Trophoblast cell (in vitro differentiated cells and primary cell): ENCODE measurements around the gene TMEM120B.

Experiments used
- DNase-seq, 2 donors: peaks; one replicate each; pipeline ENCODE4 v3.0.0-alpha.2; 2016
- H2AFZ ChIP-seq: 2 replicates; pipeline ENCODE4 v1.6.1; 2013; ENCODE audit warnings: low read length, moderate library complexity, mild to moderate bottlenecking; ENCODE audit not compliant: insufficient read depth, poor library complexity
- H2AK5ac ChIP-seq: 2 replicates; pipeline ENCODE4 v1.6.1; 2013; ENCODE audit warnings: mild to moderate bottlenecking, low read length
- H2BK120ac ChIP-seq: 2 replicates; pipeline ENCODE4 v1.6.1; 2013; ENCODE audit warnings: low read length, mild to moderate bottlenecking, moderate library complexity; ENCODE audit not compliant: insufficient read depth, poor library complexity
- H2BK12ac ChIP-seq: 2 replicates; pipeline ENCODE4 v1.6.1; 2013; ENCODE audit warnings: mild to moderate bottlenecking, low read length, moderate library complexity
- H2BK5ac ChIP-seq: 2 replicates; pipeline ENCODE4 v1.6.1; 2013; ENCODE audit warnings: low read length, low read depth, moderate library complexity, mild to moderate bottlenecking; ENCODE audit not compliant: poor library complexity
- H3K14ac ChIP-seq: 2 replicates; pipeline ENCODE4 v1.6.1; 2013; ENCODE audit warnings: mild to moderate bottlenecking, low read length
- H3K18ac ChIP-seq: 2 replicates; pipeline ENCODE4 v1.6.1; 2013; ENCODE audit warnings: mild to moderate bottlenecking, low read length
- H3K23ac ChIP-seq: 2 replicates; pipeline ENCODE4 v1.6.1; 2013; ENCODE audit warnings: low read length
- H3K27ac ChIP-seq: 2 replicates; pipeline ENCODE4 v1.5.1; 2013; ENCODE audit warnings: low read depth, mild to moderate bottlenecking, inconsistent platforms, low read length, moderate library complexity
- H3K27me3 ChIP-seq: 2 replicates; pipeline ENCODE4 v1.6.1; 2013; ENCODE audit warnings: inconsistent platforms, mild to moderate bottlenecking, low read length, moderate library complexity; ENCODE audit not compliant: insufficient read depth
- H3K36me3 ChIP-seq, 2 experiments: 1 replicate in 1 of 2; 2 replicates in 1 of 2; pipeline ENCODE4 v1.6.1; 2013; ENCODE audit warnings: low read length in 2 of 2, mild to moderate bottlenecking in 2 of 2, moderate library complexity in 1 of 2; ENCODE audit not compliant: insufficient read depth in 2 of 2, control insufficient read depth in 1 of 2
- H3K4ac ChIP-seq: 2 replicates; pipeline ENCODE4 v1.6.1; 2013; ENCODE audit warnings: low read depth, mild to moderate bottlenecking, low read length, moderate library complexity
- H3K4me1 ChIP-seq, 2 experiments: 1 replicate in 1 of 2; 2 replicates in 1 of 2; pipeline ENCODE4 v1.6.1; 2013; ENCODE audit warnings: low read length in 2 of 2, mild to moderate bottlenecking in 2 of 2, moderate library complexity in 1 of 2; ENCODE audit not compliant: insufficient read depth in 2 of 2, control insufficient read depth in 1 of 2
- H3K4me2 ChIP-seq: 2 replicates; pipeline ENCODE4 v1.6.1; 2013; ENCODE audit warnings: inconsistent platforms, mild to moderate bottlenecking, low read length, moderate library complexity
- H3K4me3 ChIP-seq: 2 replicates; pipeline ENCODE4 v1.5.1; 2013; ENCODE audit warnings: mild to moderate bottlenecking, low read depth, low read length, inconsistent platforms
- H3K79me1 ChIP-seq: one replicate; pipeline ENCODE4 v1.6.1; 2013; ENCODE audit warnings: low read length
- H3K79me2 ChIP-seq: 2 replicates; pipeline ENCODE4 v1.6.1; 2013; ENCODE audit warnings: low read length, mild to moderate bottlenecking; ENCODE audit not compliant: control insufficient read depth, insufficient read depth, poor library complexity
- H3K9ac ChIP-seq: 2 replicates; pipeline ENCODE4 v1.6.1; 2013; ENCODE audit warnings: mild to moderate bottlenecking, low read length
- H3K9me3 ChIP-seq: 2 replicates; pipeline ENCODE4 v1.6.1; 2013; ENCODE audit warnings: low read depth, mild to moderate bottlenecking, control low read depth, inconsistent platforms, low read length; ENCODE audit not compliant: insufficient read depth
- H4K12ac ChIP-seq: 2 replicates; pipeline ENCODE4 v1.6.1; 2013; ENCODE audit warnings: low read depth, mild to moderate bottlenecking, low read length, moderate library complexity
- H4K8ac ChIP-seq: 2 replicates; pipeline ENCODE4 v1.6.1; 2013; ENCODE audit warnings: low read depth, mild to moderate bottlenecking, low read length, moderate library complexity
- H4K91ac ChIP-seq: one replicate; pipeline ENCODE4 v1.6.1; 2013; ENCODE audit warnings: low read depth, mild to moderate bottlenecking, low read length, moderate library complexity
- WGBS: extraction: QIAGEN DNeasy Blood & Tissue Kit; methylation state at CpG from one replicate; pipeline ENCODE4 v1.1.7; 2013; ENCODE audit warnings: missing lambda C conversion rate; ENCODE audit not compliant: insufficient read length, insufficient coverage; ENCODE audit errors: extremely low coverage; 5-methylcytosine and 5-hydroxymethylcytosine counted together

Gene TMEM120B

DNA sequence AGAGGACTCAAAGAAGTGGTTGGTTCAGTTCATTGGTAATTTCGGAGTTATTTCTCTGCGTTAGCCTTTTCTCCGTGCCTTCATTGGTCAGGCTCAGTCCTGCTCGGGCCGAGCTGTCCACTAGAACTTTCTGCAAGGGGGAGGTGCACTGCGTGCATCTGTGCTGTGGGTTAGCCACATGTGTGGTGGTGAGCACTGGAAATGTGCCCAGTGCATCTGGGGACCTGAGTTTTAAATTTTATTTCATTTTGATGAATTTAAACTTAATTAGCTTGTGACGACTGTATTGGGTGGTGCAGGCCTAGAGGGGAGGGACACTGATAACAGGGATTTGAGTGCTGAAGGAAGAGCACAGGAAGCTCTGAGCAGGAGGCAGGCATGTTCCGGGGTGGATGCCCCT lies 115.8 kb downstream of the TMEM120B start:
- no peak overlapping the region for H4K8ac ChIP-seq
- no peak overlapping the region for H3K14ac ChIP-seq
- H3K9me3 ChIP-seq, result no peaks in the 10 kb centered on the region
- DNase-seq, result no peak
- H3K79me1 ChIP-seq, result no peaks in the 10 kb centered on the region
- H2BK12ac ChIP-seq, result no peak overlapping the region
- no peak overlapping the region for H3K18ac ChIP-seq
- no peak overlapping the region for H3K4me2 ChIP-seq
- no peaks in the 10 kb centered on the region for H3K27me3 ChIP-seq
- no peak overlapping the region for H3K9ac ChIP-seq
- no peak overlapping the region for H2BK120ac ChIP-seq
- H2AK5ac ChIP-seq, result no peak overlapping the region
- H4K12ac ChIP-seq, result no peak overlapping the region
- no peaks in the 10 kb centered on the region for H3K79me2 ChIP-seq
- H3K27ac ChIP-seq, result no peak overlapping the region
- no peak overlapping the region for H2BK5ac ChIP-seq
- no peak overlapping the region for H2AFZ ChIP-seq
- H3K4me1 ChIP-seq, result no peaks in the 10 kb centered on the region
- no peak overlapping the region for H4K91ac ChIP-seq
- H3K4ac ChIP-seq, result no peak overlapping the region
- H3K36me3 ChIP-seq, result peaks cover 60 to 71% of the 10 kb centered on the region in 2 experiments
- WGBS, result no CpG with 5 or more reads among the region's 8 CpGs
- no peak overlapping the region for H3K4me3 ChIP-seq
- no peak overlapping the region for H3K23ac ChIP-seq

DNA sequence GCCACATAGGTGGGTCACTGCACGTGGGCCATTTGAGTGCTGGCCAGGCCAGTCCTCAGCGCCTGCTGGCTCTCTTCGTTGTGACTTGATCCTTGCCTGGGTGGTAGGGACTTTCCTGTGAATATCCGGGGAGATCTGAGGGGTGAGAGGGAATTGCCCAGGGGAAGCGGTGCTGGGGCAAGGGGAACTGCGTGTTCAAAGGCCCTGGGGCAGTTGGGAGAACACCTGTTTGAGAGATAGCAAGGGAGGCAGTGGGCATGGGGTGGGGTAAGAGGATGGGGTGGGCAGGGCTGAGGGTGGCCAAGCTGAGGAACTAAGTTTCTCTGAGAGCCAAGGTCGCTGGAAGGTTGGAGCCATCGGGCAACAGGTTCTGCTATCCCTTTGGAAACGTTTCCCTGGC lies 116.3 kb downstream of the TMEM120B start:
- Histone ChIP-seq H3K79me1 (no peaks in the 10 kb centered on the region), H3K4me1 (no peaks in the 10 kb centered on the region), H3K36me3 (peaks cover 55 to 66% of the 10 kb centered on the region in 2 experiments), H3K23ac (no peak overlapping the region), H4K8ac (no peak overlapping the region), H2BK120ac (no peak overlapping the region), H3K4ac (no peak overlapping the region), H3K4me3 (no peak overlapping the region), H2AFZ (no peak overlapping the region), H3K14ac (no peak overlapping the region), H3K18ac (no peak overlapping the region), H2BK5ac (no peak overlapping the region), H3K9ac (no peak overlapping the region), H3K27me3 (no peaks in the 10 kb centered on the region), H2BK12ac (no peak overlapping the region), H3K4me2 (no peak overlapping the region), H2AK5ac (no peak overlapping the region), H4K91ac (no peak overlapping the region), H3K27ac (no peak overlapping the region), H3K79me2 (no peaks in the 10 kb centered on the region), H3K9me3 (no peaks in the 10 kb centered on the region), H4K12ac (no peak overlapping the region)
- no peak for DNase-seq
- no CpG with 5 or more reads among the region's 9 CpGs for WGBS

DNA sequence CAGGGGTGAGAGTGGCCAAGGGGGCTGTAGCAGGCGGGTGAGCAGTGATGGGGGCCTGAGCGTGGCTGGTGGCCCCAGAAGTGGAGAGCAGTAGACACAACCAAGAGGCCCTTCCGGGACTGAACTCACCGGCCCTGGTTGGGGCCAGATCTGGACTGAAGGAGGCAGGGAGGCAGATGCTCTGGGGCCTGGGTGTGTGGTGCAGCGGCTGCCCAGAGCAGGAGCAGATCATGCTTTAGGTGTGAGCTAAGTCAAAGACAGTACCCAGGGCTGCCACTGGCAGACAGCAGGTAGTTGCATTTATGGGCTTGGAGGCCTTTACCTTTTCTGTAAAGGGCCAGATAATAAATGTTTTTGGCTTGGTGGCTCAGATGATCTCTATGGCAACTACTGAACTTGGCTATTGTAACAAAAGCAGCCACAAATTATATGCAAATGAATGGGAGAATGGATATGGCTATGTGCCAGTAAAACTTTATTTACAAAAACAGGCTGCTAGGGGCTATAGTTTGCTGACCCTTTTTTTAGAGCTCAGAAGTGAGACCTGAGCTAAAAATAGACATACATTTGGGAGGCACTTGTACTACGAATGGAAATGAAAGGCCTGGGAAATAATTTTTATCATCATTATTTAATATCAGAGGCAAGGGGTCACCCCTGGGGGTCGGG lies 116.8 kb downstream of the TMEM120B start:
- no peak for DNase-seq
- H3K4ac ChIP-seq, result no peak overlapping the region
- H2BK120ac ChIP-seq, result no peak overlapping the region
- H2BK12ac ChIP-seq, result no peak overlapping the region
- no peak overlapping the region for H2AK5ac ChIP-seq
- H3K4me2 ChIP-seq, result no peak overlapping the region
- H3K9ac ChIP-seq, result no peak overlapping the region
- no peaks in the 10 kb centered on the region for H3K79me2 ChIP-seq
- no peak overlapping the region for H4K8ac ChIP-seq
- WGBS, result no CpG with 5 or more reads among the region's 7 CpGs
- H3K18ac ChIP-seq, result no peak overlapping the region
- no peak overlapping the region for H4K91ac ChIP-seq
- no peaks in the 10 kb centered on the region for H3K4me1 ChIP-seq
- H2BK5ac ChIP-seq, result no peak overlapping the region
- no peak overlapping the region for H3K23ac ChIP-seq
- H4K12ac ChIP-seq, result no peak overlapping the region
- no peak overlapping the region for H3K27ac ChIP-seq
- no peaks in the 10 kb centered on the region for H3K9me3 ChIP-seq
- no peaks in the 10 kb centered on the region for H3K27me3 ChIP-seq
- no peaks in the 10 kb centered on the region for H3K79me1 ChIP-seq
- H3K36me3 ChIP-seq, result peaks cover 54 to 62% of the 10 kb centered on the region in 2 experiments
- no peak overlapping the region for H3K4me3 ChIP-seq
- no peak overlapping the region for H3K14ac ChIP-seq
- H2AFZ ChIP-seq, result no peak overlapping the region

DNA sequence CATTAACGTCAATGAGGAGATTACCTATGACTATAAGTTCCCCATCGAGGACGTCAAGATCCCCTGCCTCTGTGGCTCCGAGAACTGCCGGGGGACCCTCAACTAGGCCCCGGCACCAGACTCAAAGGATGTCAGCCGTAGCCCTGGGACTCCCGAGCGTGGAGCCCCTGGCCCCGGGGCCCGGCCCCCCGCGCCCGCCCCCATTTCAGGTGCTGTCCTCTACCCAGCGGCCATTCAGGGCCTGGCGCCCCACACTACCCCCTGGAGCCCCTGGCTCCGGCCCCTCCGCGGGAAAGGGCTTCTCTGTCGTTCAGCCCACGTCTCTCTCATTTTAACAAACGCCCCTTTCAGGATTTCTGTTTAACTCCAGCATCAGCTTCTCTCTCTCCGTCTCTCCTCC lies 117.6 kb downstream of the TMEM120B start:
- Histone ChIP-seq H2BK120ac (no peak overlapping the region), H2BK5ac (no peak overlapping the region), H3K4ac (no peak overlapping the region), H2BK12ac (no peak overlapping the region), H2AFZ (no peak overlapping the region), H3K27ac (no peak overlapping the region), H3K9me3 (no peaks in the 10 kb centered on the region), H4K12ac (no peak overlapping the region), H4K91ac (no peak overlapping the region), H3K4me2 (no peak overlapping the region), H3K23ac (no peak overlapping the region), H3K9ac (no peak overlapping the region), H3K4me3 (no peak overlapping the region), H3K14ac (no peak overlapping the region), H3K18ac (no peak overlapping the region), H3K4me1 (no peaks in the 10 kb centered on the region), H3K27me3 (no peaks in the 10 kb centered on the region), H3K36me3 (peaks cover 51 to 58% of the 10 kb centered on the region in 2 experiments), H3K79me1 (no peaks in the 10 kb centered on the region), H2AK5ac (no peak overlapping the region), H4K8ac (no peak overlapping the region), H3K79me2 (no peaks in the 10 kb centered on the region)
- no peak for DNase-seq
- WGBS, result no CpG with 5 or more reads among the region's 23 CpGs
